GM19193 (cell line): ENCODE measurements around the gene PRKG2.

ENCODE experiments used
- POLR2A ChIP-seq: IDR thresholded peaks from 4 replicates; pipeline ENCODE4 v1.6.1; 2011; ENCODE audit not compliant: insufficient read depth, insufficient read length; ENCODE audit errors: extremely low read depth

Gene PRKG2, protein sequence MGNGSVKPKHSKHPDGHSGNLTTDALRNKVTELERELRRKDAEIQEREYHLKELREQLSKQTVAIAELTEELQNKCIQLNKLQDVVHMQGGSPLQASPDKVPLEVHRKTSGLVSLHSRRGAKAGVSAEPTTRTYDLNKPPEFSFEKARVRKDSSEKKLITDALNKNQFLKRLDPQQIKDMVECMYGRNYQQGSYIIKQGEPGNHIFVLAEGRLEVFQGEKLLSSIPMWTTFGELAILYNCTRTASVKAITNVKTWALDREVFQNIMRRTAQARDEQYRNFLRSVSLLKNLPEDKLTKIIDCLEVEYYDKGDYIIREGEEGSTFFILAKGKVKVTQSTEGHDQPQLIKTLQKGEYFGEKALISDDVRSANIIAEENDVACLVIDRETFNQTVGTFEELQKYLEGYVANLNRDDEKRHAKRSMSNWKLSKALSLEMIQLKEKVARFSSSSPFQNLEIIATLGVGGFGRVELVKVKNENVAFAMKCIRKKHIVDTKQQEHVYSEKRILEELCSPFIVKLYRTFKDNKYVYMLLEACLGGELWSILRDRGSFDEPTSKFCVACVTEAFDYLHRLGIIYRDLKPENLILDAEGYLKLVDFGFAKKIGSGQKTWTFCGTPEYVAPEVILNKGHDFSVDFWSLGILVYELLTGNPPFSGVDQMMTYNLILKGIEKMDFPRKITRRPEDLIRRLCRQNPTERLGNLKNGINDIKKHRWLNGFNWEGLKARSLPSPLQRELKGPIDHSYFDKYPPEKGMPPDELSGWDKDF

DNA sequence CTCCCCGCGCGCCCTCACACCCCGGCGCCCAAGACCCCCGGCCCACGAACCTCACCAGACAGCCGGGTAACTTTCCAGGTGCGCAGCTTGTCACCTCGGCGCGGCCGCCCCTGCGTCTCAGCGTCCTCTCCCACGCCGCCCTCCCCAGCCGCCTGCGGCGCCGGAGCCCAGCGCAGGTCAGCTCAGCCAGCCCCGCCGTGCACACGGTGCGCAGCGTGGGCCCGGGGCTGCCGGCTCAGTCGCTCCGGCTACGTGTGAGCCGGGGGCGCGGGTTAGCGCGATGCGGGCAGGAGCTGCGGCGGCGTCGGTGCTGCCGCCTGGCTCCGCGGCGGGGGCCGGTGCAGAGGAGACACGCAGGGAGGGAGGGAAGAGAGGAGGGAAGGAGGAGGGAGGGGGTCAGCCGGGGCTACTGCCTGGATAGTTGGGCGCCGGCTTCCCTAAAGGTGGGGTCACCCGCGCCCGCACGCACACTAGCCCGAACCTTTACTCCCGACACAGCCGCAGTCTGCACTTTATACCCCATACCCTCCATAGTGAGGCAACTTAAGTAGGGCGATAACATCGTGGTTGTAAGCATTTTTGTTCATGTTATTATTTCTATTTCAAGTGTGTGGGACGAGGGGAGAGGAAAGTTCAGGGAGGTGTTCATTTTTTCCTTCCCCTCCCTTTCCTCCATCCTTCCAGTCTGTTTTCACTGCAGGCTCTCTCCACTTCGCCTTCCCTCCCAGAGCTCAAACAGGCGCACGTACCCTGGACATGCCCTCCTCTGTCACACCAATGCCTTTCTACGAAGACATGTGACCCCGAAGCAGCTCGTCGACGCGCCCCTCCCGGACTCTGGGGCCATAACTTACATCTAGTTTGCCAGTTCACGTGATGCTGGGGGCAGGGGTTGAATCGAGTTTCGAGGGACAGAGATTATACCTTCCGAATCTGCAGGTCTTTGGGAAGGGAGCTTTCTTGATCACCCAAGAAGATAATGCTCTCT is at the start of gene PRKG2:
PRKG2 (minus strand) TSS at position 342 of the 988 bp plus-strand sequence. CDS start 10,175 bp downstream, outside the sequence.
- TF ChIP-seq POLR2A = no peak

DNA sequence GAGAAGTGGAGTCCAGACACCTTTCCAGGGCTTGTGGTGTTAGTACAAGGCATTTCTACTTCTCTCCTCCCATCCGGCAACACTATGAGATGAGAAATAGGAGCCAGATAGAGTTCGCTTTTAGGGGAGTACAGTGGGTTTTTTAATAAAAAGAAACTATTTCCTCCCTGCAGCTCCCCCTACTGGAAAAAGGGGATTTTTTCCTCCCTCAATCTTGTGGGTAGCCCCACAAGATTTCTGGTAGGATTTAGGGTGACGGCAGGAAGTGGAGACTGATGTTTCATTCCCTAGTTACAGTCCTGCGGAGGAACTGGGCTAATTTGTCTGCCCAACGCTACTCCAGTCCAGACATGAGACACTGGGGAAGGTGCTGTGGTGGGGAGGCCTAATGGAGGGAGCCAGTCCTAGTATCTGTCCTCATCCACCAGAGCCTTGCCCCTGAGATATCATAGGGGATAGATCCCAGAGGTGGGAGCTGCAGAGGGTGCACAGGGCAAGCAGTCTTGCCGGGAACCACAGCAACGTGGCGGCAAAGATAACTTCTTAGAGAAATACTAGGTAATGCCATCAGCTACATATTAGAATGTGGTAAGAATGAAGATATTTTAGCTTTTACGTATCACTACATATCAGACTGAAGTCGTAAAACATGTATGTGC is 45.5 kb upstream of the PRKG2 start:
- TF ChIP-seq POLR2A = no peak

DNA sequence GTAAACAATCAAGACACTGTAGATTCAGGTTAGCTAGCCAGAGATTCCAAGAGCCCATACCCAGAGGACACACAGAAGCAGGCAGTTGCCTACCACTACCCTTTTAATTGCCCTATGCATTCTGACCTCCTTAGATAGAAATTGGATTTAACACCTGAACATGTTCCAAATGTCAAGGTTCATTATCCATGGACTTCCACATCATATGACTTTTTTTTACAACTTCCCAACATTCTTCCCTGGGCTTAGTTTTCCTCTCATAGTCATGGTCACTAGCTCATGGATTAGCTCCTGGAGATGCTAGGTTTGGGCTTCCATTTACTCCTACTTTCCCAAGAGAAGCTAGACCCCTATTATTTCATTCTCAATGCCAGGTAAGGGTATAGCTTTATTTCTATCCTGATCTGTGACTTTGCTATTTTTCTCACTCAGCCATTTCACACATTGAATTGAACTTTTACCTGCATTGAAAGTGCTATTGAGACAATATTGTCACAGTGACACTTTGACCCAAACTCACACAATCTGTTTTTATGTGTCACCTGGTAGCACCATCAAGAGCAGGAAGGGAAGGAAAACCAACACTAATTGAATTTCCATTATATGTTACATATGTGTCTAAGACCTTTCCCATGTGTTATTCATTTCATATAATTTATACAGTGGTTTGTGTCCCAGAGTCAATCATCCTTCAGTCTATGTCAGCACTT is 44.0 kb upstream of the PRKG2 start:
- TF ChIP-seq POLR2A = no peak

DNA sequence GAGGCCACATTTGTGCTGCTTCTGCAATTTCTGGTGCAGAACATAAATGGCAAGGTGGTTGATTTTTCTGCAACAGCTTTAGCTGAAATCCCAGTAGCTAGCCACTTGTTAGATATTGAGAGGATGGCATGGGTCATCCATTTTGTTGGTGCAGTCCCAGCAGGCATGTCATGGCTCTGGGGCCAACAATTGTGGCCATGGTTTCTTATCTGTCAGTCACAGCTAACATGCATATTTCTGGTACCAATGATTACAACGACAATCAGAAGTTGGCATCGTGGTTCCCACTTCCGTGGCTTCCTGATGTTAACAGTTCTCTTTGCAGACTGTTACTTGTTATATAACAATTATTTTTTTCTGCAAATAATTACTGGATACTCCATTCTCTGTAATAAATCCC is 42.8 kb upstream of the PRKG2 start:
- no peak for TF ChIP-seq POLR2A

DNA sequence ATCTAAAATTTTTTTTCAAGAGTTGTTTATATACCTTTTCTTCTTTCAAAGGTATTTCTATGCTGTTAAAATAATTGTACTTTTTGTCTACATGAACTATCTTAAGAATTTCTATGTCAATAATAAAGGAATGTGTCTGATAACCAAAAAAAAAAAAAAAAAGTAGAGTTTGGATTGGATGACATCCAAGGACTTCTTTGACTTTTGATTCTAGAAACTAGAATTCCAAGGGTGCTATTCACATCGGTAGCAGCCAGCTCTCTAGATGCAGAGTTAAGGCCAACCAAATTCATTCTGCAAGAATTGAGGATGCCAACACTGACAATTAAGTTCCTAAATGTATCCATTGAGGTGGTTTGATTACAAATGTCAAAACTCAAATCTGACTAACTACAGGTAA is 42.0 kb upstream of the PRKG2 start:
- TF ChIP-seq POLR2A = no peak

DNA sequence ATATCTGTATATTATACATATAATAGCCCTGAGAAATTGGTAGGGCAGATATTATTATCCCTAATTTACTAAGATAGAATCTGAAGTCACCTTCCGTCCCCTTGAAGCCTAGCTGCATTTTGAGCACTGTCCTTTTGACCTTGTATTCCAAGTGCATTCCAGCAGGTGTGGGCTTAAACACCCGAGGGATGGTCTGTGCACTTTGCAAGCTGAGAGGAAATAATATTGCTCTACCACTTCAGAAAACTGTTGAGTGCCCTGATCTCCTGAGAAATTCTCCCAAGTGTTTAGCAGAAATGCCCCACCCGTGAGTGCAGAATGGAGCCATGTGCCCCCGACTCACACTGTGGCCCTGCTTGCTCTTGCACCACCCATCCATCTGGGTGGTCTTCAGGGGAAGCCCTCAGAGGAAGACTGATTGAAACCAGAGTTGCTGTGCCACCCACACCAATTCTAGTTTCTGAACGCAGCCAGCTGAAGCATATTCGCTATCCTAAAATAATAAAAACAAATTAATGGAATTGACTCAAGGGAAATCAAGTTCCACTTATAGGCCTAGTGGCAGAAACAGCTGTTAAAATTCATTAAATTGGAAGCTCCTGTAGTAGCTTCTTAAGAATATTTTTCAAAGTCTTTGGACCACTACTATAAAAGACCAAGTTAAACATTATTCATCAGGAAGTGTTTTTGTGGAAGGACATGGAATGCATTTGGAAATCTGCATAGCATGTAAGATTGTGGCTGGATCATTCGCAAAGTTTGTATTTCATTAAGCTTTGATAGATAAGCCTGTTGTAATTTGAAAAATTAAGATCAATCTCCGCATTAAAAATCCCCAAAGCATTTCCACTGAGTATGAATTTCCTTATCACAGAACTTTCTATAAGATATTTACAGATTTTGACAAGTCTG is 41.3 kb upstream of the PRKG2 start:
- TF ChIP-seq POLR2A = no peak

DNA sequence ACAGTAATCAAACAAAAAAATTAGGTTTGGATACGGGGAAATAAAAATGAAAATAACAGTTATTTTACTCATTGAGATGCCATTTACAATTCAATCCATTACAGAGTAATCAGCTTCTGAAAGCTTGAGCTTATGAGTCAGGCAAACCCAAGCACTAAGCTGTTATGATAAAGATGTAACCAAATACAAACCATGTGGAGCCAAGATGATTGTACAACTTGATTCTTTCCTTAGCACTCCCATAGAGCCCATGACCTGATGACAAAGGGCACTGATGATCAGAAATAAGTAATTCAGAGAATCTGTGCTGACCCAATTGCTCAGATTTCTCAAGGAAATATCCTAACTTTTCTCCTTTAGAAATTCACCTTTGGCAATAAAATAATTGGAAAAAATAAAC is 40.5 kb upstream of the PRKG2 start:
- TF ChIP-seq POLR2A = no peak

DNA sequence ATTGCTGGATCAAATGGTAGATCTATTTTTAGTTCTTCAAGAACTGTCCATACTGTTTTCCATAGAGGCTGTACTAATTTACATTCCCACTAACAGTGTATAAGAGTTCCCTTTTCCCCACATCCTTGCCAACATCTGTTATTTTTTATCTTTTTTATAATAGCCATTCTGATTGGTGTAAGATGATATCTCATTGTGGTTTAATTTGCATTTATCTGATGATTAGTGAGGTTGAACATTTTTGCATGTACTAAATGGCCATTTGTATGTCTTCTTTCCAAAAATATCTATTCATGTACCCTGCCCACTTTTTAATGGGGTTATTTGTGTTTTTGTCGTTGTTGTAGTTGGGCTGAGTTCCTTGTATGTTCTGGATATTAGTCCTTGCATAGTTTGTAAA is 35.4 kb upstream of the PRKG2 start:
- TF ChIP-seq POLR2A = no peak

DNA sequence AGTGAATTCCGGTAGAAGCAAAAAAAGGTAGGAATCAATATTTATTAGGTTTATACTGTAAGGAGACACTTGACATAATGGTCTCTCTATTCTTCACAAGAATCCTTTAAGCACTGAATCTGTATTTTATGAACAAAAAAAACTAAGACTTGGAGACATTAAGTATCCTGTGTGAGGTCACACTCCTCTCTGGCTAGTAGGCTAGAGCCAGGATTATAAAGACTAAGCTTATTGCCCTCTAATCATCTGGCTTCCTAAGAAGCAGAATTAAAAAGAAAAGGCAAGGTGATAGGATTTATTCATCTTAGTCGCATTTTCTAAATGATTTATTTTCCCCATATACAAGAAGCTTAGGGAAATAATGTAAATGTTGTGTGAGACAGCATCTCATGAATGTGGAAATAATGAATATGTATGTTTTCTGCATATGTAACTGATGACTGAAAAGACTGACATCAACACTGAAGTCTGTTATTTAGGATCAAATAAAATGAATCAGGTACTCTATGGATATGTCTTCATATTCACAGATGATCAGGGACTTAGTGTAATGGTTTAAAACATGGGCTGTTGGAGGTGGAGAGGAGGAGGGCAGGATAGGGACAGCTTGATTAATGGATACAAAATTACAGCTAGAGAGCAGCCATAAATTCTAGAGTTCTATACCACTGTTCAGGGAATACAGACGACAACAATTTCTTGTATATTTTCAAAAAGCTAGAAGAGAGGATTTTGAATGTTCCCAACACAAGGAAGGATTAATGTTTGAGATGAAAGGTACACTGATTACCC is 30.4 kb upstream of the PRKG2 start:
- no peak for TF ChIP-seq POLR2A

DNA sequence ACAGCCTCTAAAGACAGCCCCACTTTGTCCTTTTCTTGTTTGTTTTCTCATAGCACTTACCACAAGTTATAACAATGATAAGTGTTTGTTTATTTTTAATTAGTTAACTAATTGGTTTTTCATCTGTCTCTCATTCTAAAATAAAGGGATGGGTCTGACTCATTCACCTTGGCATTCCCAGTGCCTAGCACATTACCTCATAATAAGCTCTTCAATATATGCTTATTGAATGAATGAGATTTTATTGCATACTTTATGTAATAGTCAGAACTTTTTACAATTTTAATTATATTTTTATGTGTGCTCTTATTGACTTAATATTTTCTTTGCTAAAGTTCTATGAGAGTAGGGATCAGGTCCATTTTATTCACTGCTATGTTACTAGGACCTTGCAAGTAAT is 22.8 kb upstream of the PRKG2 start:
- no peak for TF ChIP-seq POLR2A

DNA sequence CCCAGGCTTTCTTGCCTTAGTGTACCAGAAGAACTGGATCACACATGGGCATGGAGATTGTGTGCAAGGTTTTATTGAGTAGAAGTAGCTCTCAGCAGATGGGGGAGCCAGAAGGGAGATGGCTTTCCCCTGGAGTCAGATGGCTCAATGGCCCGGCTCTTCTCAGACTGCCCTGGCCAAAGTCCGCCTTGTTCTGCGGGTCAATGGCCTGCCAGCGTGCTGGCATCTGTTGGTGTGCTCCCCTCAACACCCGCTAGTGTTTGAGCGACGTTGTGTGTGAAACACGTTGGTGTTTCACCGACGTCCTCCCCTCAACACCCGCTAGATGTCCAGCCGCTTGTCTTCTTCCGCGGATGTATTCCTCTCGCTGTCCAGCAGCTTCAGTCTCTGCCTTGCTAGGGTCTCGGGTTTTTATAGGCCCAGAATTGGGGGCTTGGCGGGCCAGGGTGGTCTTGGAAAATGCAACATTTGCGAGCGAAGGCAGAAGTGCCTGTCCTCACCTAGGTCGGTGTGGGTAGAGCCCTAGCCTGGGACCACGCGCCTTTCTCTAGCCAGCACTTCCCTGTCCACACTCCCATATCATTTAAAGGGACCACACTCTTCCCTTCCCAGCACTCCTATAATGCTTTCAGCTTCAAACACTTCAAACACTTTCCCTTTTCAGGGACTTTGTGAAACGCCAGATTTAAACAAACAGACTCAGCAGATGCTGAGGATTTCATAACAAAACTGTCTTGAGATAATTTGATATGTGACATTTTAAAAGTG is 21.1 kb upstream of the PRKG2 start:
- TF ChIP-seq POLR2A = no peak
